ENCODE measurements around the gene HORMAD2.
"Not testable (repeated sequence)": the region's sequence is repeated elsewhere in the genome, so short reads cannot be mapped to it uniquely, and the experiment has no call there.

Gene HORMAD2

DNA sequence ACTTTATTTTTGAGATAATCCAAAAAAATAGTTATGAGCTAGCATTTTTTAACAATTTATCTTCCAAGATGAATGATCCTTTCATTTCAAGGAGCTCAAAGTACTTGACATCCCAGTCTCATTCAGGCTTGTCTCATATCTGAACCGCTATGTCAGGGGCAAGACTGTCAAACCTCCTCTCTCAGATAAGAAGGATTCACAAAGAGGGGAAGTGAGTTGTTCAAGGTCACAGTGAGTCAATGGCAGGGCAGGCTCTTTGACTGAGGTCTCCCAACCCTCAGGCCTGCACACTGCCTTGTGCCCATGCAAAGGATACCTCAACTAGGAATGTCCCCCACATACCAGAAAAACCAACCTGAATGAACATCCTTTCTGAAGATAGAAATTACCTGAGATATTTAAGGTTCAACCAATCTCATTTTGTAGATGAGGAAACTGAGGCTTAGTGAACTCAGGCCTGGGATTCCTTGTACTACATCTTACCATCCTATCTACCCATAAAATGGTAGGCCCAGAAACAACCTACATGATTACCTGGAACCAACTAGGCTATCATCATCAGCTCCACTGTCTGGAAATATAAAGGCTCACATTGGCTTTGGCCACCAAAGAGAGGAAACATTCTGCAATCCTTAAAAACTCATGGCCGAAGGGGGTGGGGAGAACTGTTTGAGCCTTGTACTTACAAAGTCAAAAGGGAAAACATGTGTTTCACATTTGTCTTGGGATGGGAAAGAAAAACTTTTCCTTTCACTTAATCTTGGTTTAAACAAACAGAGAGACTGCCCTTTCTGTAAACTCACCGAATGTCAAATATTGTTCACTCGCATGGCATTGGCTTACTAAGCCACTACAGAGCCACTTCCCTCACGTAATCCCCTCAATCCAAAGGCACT, 115.2 kb downstream of the HORMAD2 start:
- DNase-seq = no peak

GRCh38 chr22:30196141-30196879, 116.0 kb downstream of the HORMAD2 start:
- DNase-seq = peak; percentile 14

DNA sequence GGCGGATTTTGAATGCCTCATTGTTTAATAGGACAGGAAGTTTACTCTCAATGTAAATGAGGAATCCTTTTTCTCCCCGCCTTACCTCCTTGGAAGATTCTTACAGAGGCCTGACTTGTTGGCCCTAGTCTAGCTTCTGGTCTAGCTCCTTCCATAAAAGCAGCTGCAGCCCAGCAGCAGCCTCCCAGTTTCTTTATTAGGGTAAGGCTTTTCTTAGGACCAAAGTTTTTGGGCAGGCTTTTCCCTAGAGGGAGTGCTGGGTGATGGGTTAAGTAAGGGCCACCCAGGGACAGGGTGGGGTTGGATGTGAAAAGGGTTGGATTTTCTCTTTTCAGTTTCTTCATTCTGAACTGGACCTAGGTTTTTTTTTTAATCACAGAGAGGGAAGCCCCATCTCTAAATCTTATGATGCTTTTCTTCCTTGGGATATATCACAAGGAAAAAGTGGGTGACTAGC, 116.6 kb downstream of the HORMAD2 start:
- no peak for DNase-seq

DNA sequence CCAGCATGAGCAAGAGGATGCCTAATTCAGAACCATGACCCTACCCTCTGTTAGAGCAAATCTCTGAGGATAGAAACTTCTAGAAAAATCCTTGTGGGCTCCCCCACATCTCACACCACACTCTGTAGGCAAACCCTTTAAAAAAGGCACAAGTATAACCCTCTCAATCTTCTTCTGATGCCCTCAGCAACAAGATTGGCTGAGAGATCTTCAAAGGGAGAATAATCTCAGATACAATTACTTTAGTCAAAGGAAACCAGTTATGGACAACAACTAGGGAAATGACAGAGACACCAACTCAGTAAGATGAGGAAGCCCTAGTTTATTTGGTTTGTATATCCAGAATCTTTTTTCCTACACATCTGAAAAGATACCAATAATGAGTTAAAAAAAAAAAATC, 117.1 kb downstream of the HORMAD2 start:
- no peak for DNase-seq

DNA sequence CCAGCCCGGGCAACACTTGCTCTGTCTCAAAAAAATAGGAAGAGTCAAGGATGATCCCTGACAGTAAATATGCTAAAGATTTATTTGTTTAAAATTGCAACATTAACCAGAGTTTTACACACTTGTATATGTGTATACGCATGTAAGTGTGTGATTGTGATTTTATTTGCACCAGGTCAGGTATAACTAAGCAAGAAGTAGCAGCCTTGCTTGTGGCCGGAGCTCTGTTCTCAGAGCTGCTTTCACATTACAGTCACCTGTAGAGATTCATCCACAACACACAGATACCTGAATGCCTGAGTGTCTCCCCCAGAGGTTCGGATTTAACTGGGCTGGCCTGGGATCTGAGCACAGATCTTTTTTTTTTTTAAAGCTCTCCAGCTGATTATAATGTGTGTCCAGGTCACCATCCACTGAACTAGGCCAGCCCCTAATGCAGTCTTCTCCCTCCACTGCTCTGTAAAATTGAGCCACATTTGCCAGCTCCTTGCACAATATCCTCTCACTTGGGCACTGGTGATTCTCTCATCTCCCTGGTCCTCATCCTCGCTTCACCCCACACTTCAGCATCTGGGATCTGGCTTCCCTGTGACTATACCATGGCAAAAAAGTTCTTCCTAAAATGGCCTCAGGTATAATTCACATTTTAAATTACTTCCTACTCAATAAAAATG, 118.0 kb downstream of the HORMAD2 start:
- no peak for DNase-seq

GRCh38 chr22:30198921-30199320, 118.7 kb downstream of the HORMAD2 start:
- no peak for DNase-seq

DNA sequence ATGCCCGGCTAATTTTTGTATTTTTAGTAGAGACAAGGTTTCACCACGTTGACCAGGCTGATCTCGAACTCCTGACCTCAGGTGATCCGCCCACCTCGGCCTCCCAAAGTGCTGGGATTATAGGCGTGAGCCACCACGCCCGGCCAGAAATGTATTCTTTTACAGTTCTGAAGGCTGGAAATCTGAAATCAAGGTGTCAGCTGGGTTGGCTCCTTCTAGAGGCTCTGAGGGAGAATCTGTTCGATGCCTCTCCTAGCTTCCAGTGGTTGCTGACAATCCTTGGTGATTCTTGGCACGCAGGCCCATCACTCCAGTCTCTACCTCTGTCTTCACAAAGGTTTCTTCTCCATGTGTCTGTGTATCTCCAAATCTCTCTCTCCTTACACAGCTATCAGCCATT, 120.6 kb downstream of the HORMAD2 start:
- not testable (repeated sequence) for DNase-seq

DNA sequence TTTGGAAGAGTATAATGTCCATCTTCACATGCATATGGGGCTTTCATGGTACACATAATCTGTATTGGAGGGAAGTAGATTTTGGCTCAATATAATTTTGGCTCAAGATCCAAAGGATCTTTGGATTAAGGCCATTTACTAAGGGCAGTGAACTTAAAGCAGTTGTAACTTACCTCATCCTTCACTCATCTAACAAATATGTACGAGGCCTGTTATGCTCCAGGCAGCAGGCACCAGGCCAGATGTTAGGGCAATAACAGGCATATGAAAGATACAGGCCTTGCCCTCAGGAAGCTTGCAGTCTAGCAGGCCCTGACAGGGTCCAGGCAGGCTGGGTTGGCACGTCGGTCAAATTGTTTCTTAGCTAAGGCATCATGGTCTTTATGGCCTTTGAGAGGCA, 121.7 kb downstream of the HORMAD2 start:
- no peak for DNase-seq

GRCh38 chr22:30202531-30203006, 122.3 kb downstream of the HORMAD2 start:
- DNase-seq = no peak

DNA sequence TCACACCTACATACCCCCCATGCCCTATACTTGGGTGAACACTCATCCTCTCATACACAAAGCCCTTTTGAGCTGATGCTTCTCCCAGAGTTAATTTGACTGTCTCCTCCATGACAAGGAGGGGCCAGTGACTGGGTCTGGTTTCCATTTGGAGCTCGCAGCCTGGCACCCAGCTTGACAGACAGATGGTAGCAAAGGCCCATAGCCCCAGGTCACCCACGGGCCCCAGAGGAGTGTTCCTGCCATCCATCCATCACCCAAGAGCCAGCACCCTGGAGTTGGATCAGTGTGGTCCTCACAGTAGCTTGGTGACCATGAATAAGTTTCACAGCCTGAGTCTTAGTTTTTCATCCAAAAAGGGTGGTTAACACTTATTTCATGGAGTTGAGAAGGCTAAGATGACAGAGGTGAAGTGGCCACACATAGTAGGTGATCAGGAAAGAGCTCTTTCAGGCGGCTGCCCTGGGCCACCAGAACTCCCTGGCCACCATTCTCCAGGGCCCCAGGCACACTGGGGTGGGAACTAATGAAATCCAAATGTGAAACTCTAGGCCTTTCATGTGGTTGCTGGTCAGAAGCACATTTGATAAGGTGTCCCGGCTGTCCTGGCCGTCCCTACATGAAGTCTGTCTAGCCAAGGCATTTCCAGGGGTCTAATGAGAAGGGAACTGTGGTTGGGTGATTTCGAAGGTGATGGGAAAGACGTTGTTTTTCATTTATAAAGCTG, 123.9 kb downstream of the HORMAD2 start:
- no peak for DNase-seq

DNA sequence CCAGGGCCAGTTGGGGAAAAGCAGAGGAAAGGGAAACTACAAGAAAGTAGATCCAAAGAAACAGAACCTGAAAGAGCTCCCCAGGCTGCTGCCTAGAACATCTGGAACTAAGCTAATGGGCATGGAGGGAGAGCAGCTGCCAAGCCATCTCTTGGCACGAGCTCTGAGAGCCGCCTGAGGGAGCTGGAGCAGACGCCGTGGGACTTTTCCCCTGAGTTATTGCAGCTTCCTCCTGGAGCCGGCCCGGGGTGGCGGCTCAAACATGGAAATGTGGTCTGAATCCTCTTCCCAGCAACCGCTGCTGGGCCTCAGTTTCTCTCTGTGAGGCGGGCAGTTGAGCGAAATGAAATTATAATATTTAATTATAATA, 124.5 kb downstream of the HORMAD2 start:
- DNase-seq = no peak

DNA sequence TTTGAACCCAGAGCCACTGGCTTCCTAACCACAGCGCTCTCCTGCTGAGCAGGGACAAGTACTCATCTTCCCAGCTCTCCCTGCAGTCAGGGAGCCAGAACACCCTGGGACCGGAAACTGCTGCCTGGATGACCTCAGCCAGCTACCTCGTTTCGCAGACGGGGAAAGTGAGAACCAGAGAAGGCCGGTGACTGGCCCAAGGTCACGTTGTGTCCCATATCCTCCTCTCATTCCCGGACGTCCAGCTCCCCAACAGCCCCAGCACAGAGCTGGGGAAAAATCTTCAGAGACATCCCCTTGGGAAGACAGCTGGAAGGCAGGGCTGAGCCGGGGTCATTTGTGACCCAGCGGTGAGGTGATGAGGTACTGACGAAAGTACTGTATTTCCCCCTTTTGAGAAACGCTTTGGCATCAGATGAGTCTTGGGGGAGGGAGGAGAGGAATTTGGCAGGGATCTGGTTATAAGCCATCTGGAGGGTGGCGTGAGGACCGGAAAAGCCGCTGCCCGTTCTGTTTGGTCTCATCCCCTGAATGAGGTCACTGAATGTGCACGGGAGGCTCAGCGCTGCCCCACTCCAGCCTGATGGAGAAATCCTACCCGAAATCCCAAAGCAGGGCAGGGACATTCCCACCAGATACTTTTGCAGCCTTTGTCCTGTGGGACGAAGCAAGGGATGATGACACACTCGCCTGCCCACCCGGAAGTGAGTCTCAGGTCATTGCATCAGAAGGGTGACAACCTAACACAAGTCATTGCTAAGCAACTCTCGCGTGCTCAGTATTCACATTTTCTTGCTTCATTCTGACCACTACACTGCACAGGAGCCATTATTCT, 125.2 kb downstream of the HORMAD2 start:
- DNase-seq = no peak

DNA sequence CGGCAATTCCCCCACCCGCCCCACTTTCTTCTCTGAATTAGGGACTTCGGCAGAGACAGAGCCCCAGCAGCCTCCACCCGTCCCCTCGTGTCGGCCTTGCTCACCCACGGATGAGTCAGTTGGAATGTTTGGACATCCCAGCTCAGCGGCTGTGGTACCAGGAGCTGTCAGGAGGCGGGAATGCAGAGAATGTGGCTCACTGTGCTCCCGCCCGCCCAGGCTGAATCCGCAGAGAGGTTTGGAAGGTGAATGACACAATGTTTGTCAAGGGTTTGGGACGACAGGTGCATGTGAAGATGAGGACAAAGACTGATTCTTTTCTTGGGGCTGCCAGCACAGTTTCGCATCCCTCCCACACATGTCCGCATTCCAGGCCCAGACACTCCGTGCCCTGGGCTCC, 126.7 kb downstream of the HORMAD2 start:
- no peak for DNase-seq

- DNase-seq = no peak
These were observed 128.7 kb downstream of the HORMAD2 start for GRCh38 chr22:30208631-30209603.

DNA sequence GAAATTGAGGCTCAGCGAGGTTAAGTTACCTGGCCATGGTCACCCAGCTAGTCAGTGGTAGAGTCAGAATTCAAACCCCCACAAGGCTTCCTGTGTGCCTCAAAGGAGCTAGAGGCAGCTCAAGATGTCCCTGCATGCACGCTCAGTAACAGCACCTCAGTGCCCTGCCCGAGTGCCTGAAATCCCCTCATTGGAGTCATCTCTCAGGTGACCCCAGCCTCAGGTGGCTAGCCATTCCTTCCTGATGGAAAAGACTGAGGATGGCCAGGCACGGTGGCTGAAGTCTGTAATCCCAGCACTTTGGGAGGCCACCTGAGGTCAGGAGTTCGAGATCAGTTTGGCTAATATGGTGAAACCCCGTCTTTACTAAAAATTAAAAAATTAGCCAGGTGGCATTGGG, 129.4 kb downstream of the HORMAD2 start:
- no peak for DNase-seq

- no peak for DNase-seq
These were observed 130.1 kb downstream of the HORMAD2 start for GRCh38 chr22:30210235-30210909.

- DNase-seq = no peak
These were observed 131.0 kb downstream of the HORMAD2 start for GRCh38 chr22:30211124-30211820.

- no peak for DNase-seq
These were observed 132.2 kb downstream of the HORMAD2 start for GRCh38 chr22:30212363-30212995.

DNA sequence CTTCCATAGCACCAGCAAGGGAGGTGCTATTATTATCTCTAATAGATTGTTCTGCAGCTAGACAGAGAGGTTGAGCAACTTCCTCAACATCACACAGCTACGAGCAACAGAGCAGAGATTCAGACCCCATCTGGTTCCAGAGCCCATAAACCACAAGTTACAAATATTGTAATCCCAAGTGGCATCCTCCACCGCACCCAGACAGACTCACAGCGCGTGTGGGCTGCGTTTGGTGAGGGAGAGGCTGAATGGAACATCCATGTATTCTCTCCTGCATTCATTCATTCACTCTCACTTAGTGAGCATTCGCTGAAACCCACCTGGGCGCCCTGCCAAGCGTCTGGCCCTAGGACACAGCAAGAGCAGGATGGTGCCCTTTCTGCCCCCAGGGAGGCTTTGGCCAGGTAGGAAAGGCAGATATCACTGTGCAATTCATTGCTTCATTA, 132.8 kb downstream of the HORMAD2 start:
- DNase-seq = no peak
